CD4-positive, alpha-beta T cell treated with Interleukin-17A for 1 hour (primary cell): ENCODE results near the gene MAGEA3.
"Not testable (repeated sequence)": the region's sequence is repeated elsewhere in the genome, so short reads cannot be mapped to it uniquely, and the experiment has no call there.

Source experiments
- DNase-seq: peaks from one replicate; pipeline ENCODE4 v3.0.0-alpha.2; 2020

Gene MAGEA3

GRCh38 chrX:152736528-152736927 lies 37.9 kb downstream of the MAGEA3 start:
- DNase-seq = not testable (repeated sequence)

DNA sequence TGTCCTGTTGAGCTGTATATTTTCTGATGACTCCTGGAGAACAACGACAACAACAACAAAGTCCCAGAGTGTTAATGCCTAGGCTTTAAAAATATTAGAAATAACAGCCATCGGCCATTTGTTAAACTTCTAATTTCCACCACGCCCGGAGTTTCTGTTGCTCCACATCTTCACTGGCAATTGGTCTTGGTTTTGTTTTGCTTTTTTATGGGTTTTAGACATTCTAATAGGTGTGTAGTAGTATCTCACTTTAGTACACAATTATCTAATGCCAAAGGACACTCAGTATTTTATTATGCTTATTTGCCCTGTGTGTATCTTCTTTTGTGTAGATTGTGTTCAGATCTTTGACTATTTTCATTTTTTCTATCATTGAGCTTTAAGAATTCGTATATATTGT lies 40.0 kb downstream of the MAGEA3 start:
- DNase-seq = no peak
